Measurements from ENCODE around the gene NPIPA1.
"Not testable (repeated sequence)": the region's sequence is repeated elsewhere in the genome, so short reads cannot be mapped to it uniquely, and the experiment has no call there.

GRCh38 chr16:14978908-14979307 is 41.7 kb downstream of the NPIPA1 start:
- not testable (repeated sequence) for TF ChIP-seq POLR2A, CTCF (IDR thresholded peaks at IDR 0.05)
